ENCODE measurements around the gene DNTTIP2.
"Not testable (repeated sequence)": the region's sequence is repeated elsewhere in the genome, so short reads cannot be mapped to it uniquely, and the experiment has no call there.

Gene DNTTIP2

DNA sequence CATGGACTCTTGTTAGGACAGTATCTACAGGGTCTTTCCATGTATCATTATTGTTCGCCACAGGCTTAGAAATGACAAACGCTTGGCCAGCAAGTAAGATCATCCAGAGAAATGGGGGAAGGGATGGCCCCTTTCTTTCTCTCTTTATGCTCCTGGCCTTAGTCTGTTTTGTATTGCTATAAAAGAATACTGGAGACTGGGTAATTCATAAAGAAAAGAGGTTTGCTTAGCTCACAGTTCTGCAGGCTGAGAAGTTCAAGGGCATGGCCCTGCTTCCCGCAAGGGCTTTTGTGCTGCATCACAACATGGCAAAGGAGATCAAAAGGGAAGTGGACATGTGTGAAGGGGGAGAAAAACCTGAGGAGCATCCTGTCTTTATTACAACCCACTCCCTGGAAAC is 41.0 kb downstream of the DNTTIP2 start:
- peaks cover 10% of the 10 kb centered on the region for H3K9me3 ChIP-seq (ENCODE audit: severe bottlenecking)
- TF ChIP-seq, protein P1, sequence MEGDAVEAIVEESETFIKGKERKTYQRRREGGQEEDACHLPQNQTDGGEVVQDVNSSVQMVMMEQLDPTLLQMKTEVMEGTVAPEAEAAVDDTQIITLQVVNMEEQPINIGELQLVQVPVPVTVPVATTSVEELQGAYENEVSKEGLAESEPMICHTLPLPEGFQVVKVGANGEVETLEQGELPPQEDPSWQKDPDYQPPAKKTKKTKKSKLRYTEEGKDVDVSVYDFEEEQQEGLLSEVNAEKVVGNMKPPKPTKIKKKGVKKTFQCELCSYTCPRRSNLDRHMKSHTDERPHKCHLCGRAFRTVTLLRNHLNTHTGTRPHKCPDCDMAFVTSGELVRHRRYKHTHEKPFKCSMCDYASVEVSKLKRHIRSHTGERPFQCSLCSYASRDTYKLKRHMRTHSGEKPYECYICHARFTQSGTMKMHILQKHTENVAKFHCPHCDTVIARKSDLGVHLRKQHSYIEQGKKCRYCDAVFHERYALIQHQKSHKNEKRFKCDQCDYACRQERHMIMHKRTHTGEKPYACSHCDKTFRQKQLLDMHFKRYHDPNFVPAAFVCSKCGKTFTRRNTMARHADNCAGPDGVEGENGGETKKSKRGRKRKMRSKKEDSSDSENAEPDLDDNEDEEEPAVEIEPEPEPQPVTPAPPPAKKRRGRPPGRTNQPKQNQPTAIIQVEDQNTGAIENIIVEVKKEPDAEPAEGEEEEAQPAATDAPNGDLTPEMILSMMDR (IDR thresholded peaks at IDR 0.05; ENCODE audit: low read depth, low read length), result no peak
- DNase-seq, result no peak
- H3K4me3 ChIP-seq (ENCODE audit: low read depth, low read length), result no peak overlapping the region
- no peaks in the 10 kb centered on the region for H3K27me3 ChIP-seq (ENCODE audit: insufficient read depth, low read depth, severe bottlenecking)
- no peaks in the 10 kb centered on the region for H3K36me3 ChIP-seq
- H3K27ac ChIP-seq, result no peak overlapping the region

DNA sequence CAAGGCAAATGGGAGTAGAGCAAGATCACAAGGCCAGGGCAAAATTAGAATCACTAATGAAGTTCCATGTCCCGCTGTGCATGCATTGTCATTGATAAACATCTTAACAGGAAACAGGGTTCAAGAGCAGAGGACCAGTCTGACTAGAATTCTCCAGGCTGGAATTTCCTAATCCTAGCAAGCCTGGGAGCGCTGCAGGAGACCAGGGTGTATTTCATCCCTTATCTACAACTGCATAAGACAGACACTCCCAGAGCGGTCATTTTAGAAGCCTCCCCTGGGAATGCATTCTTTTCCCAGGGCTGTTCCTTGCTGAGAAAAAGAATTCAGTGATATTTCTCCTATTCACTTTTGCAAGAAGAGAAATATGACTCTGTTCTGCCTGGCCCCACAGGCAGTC is 45.7 kb downstream of the DNTTIP2 start:
- H3K36me3 ChIP-seq; H3K27ac ChIP-seq; DNase-seq; H3K27me3 ChIP-seq (ENCODE audit: insufficient read depth, low read depth, severe bottlenecking); H3K4me3 ChIP-seq (ENCODE audit: low read depth, low read length): not testable (repeated sequence)
- peaks cover 20% of the 10 kb centered on the region for H3K9me3 ChIP-seq (ENCODE audit: severe bottlenecking)

DNA sequence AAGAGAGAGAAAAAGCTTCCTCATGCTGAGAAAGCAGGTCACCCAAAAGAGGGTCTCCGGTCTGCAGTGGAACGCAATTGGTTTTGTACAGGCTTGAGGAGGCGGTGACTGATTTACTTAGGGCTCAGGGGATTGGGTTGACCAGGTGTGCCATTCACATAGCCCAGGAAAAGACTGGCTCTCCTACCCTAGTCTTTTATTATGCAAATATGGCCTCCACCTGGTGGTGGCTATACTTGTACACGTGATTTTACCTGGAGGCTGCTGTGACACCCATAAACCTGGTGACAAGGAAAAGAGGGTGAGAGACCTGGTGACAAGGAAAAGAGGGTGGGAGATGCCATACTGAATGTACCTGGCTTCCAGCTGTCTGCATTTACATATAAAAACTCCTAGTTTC is 49.9 kb downstream of the DNTTIP2 start:
- Histone ChIP-seq H3K27ac (no peak overlapping the region), H3K27me3 (ENCODE audit: insufficient read depth, low read depth, severe bottlenecking) (no peaks in the 10 kb centered on the region), H3K9me3 (ENCODE audit: severe bottlenecking) (peaks cover 18% of the 10 kb centered on the region), H3K36me3 (no peaks in the 10 kb centered on the region), H3K4me3 (ENCODE audit: low read depth, low read length) (no peak overlapping the region)
- no peak for DNase-seq
- TF ChIP-seq, protein P1 (IDR thresholded peaks at IDR 0.05; ENCODE audit: low read depth, low read length), result no peak

DNA sequence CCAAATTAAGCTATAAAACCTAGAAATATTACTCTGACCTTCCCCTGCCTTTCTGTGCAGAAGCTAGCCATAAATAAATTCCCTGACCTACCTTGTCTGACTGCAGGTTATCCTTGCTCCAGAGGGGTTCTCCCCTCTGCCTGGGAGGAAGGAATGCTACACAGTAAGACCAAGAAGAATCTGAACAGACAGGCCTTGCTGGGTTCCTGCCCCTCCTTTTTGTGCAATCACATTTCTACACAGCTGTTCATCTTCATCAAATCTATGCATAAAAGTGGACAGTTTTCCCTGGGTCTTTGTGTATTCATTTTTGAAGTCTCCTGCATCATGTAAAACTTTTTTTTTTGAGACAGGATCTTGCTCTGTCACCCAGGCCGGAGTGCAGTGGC is 50.6 kb downstream of the DNTTIP2 start:
- TF ChIP-seq, protein P1 (IDR thresholded peaks at IDR 0.05; ENCODE audit: low read depth, low read length), result no peak
- H3K4me3 ChIP-seq (ENCODE audit: low read depth, low read length), result no peak overlapping the region
- peaks cover 14% of the 10 kb centered on the region for H3K9me3 ChIP-seq (ENCODE audit: severe bottlenecking)
- no peak overlapping the region for H3K27ac ChIP-seq
- H3K27me3 ChIP-seq (ENCODE audit: insufficient read depth, low read depth, severe bottlenecking), result no peaks in the 10 kb centered on the region
- no peak for DNase-seq
- H3K36me3 ChIP-seq, result no peaks in the 10 kb centered on the region

DNA sequence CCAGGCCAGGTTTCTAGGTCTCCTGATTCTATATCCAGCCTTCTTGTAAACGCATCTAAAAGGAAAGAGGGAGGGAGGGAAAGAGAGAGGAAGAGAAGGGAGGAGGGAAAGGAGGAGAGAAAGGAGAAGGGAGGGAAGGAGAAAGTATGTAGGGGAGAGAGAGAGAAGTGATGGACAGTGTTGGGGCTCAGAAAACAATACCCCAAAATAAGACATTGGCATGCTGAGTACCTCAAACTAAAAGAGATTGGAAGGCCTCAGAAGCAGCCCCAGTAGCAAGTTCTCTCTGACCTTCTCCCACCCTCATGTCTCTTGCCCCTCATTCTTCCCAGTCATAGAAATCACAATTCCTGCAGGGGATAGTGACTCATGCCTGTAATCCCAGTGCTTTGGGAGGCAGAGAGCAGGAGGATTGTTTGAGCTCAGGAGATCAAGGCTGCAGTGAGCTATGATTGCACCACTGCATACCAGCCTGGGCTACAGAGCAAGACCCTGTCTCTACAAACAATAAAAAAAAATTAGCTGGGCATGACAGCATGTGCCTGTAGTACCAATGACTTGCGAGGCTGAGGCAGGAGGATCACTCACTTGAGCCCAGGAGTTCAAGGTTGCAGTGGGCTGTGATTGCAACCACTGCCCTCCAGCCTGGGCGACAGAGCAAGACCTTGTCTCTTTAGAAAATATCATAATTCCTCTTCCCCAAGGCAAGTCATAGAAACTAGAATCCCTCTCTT is 51.2 kb downstream of the DNTTIP2 start:
- Histone ChIP-seq H3K27ac (no peak overlapping the region), H3K27me3 (ENCODE audit: insufficient read depth, low read depth, severe bottlenecking) (no peaks in the 10 kb centered on the region), H3K4me3 (ENCODE audit: low read depth, low read length) (no peak overlapping the region), H3K36me3 (no peaks in the 10 kb centered on the region), H3K9me3 (ENCODE audit: severe bottlenecking) (peaks cover 9% of the 10 kb centered on the region)
- TF ChIP-seq, protein P1 (IDR thresholded peaks at IDR 0.05; ENCODE audit: low read depth, low read length), result no peak
- DNase-seq, result no peak

DNA sequence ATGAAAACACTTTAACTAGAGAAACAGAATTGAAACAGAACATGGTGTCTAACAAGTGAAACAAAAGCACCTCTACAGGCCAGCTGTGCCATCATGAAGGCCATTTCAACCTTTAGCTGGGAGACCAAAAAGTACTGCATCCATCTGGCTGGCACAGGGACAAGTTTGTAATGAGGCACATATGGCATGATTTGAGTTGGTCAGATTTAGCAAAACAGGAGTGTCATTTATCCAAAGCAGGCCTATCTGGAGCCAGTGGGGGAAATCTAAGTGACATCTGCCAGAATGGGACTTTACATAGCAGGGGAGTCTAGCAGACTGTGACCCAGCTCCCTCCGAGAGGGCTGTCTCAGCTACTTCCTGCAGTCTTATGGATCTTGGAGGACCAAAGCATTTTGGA is 51.9 kb downstream of the DNTTIP2 start:
- Histone ChIP-seq H3K9me3 (ENCODE audit: severe bottlenecking) (peaks cover 2% of the 10 kb centered on the region), H3K27ac (no peak overlapping the region), H3K4me3 (ENCODE audit: low read depth, low read length) (no peak overlapping the region), H3K36me3 (no peaks in the 10 kb centered on the region), H3K27me3 (ENCODE audit: insufficient read depth, low read depth, severe bottlenecking) (no peaks in the 10 kb centered on the region)
- TF ChIP-seq, protein P1 (IDR thresholded peaks at IDR 0.05; ENCODE audit: low read depth, low read length), result no peak
- no peak for DNase-seq

Measured in WERI-Rb-1 (cell line).